GM19372 (cell line): ENCODE measurements around the gene ENDOD1.
A peak's percentile ranks its signal among the peaks of the same experiment; 100 is the strongest.

Experiments
- ATAC-seq: cut with Tn5 transposase; IDR thresholded peaks from one replicate; pipeline ENCODE4 v1.9.1; 2021; ENCODE audit warnings: mild to moderate bottlenecking, low read depth, moderate library complexity; ENCODE audit not compliant: unreplicated experiment

ENDOD1 gene

DNA sequence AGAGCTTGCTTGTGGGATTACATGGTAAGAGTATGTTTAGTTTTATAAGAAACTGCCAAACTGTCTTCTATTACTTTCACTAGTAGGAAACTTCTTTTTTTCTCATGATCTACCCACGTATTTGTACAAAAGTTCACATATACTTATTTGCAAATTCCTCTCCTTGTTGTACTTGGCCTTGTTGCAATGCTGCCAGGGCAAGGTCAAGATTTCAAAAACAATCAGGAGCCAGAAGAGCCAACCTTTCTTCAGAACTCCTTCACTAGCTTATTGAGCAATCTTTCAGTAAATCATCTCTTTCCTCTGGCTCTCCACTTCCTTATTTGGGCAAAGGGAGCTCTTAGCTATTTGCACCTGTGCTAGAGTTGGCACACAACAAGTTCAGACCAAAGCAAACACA, 13.2 kb upstream of the ENDOD1 start:
- no peak for ATAC-seq

DNA sequence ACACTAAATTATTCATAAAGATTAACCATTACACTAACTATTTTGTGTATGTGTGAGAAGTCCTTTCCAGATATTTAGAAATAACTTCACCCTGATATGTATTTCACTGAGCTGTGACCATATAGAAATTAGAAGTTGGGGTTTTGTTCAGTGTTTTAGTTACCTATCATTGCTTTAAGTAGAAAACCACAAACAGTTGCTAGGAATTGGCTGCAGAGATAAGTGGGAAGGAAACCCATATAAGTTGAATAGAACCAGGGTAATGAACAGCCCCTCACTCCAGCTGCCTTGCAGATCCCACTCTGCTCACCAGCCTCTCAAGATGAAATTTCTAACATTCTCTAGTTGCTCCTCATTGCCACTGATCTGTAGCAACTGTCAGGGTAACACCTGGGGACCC, 12.7 kb upstream of the ENDOD1 start:
- ATAC-seq, result no peak

- ATAC-seq, result no peak
Observed at GRCh38 chr11:95078526-95078925, 11.1 kb upstream of the ENDOD1 start.

DNA sequence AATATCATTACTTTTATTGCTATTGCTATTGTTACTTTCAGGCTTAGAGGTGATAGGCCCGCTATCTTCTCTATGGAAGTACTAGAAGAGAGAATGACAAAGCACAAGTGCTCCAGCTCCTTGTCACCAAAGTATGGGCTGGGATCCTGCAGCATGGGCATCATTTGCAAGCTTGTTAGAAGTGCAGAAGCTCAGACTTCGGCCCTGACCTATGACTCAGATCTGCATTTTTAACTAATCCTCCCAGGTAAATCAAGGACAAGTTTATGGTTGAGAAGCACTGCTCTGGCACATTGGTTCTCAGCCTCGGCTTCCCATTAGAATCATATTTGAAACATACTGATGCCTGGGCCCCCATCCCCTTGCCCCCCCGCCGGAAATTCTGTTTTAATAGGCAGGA, 8.6 kb upstream of the ENDOD1 start:
- ATAC-seq, result no peak

DNA sequence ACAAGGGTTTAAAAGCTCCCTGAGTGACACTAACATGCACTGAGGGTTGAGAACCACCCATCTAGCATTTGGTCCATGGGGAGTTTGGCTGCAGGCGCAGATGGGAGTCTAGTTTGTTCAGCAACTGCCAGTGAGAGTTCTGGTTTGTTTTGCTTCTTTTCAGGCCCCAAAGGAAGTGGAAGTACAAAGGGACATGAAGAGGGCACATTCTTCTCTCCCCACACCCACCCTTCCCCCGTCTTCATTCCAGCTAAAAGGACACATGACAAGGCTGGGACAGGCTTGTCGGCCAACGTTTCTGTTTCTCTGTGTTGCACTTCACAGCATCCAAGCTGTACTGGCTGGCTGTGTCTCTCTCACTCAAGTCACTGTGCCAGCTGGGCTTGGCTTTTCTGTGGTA, 8.2 kb upstream of the ENDOD1 start:
- ATAC-seq, result no peak

- no peak for ATAC-seq
Observed at GRCh38 chr11:95082576-95083001, 7.1 kb upstream of the ENDOD1 start.

DNA sequence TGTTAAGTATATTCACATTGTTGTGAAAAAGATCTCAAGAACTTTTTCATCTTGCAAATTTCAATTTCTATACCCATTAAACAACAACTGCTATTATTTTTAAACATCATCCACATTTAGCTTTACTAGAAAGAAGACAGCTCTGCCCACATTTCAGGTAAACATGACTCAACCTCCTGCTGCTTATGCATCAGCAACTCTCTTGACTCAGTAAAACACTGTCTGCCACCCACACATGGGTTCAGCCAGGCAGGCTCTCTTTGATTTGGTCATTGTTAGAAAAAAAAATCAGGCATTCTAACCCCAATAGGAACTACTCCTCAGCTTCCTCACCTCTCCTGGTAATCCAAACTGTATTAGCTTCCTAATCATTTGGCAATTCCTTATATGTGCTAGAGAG, 5.1 kb upstream of the ENDOD1 start:
- no peak for ATAC-seq

GRCh38 chr11:95085117-95085816, 4.4 kb upstream of the ENDOD1 start:
- no peak for ATAC-seq

GRCh38 chr11:95086151-95086550, 3.5 kb upstream of the ENDOD1 start:
- ATAC-seq, result no peak

- no peak for ATAC-seq
Observed at GRCh38 chr11:95086836-95087570, 2.6 kb upstream of the ENDOD1 start.

DNA sequence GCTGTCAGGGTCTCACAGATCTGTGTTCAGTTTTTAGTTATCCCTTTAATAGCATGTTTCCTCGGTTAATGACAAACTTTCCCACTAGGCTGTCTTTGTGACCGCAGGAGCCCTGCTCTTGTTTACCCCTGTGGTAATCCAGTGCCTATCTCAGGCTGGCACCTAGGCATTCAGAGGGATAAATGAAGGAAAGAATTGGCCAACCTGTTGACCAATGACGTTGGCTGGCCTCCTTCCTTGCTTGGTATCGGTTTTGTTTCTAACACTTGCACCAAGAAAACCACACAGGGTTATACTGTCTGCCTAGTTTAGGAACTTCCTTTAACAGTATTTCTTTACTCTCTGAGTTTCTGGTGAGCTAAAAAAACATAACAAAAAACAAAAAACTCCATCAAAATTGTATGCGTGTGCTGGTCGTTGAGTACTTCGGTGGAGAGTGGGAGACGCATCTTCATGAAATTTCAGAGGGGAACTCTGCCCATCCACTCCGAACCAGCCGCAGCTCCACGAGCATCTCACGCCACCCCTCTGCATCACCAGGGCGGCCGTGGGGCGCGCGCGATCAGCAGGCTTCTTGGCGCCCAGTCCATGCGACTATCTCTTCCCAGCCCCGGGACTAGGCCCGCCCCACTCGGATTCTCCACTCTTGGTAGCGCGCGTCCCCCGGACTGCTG, 563 bp upstream of the ENDOD1 start:
- ATAC-seq, result peak; percentile 53

GRCh38 chr11:95091663-95092180, 2.1 kb downstream of the ENDOD1 start:
- ATAC-seq, result no peak

DNA sequence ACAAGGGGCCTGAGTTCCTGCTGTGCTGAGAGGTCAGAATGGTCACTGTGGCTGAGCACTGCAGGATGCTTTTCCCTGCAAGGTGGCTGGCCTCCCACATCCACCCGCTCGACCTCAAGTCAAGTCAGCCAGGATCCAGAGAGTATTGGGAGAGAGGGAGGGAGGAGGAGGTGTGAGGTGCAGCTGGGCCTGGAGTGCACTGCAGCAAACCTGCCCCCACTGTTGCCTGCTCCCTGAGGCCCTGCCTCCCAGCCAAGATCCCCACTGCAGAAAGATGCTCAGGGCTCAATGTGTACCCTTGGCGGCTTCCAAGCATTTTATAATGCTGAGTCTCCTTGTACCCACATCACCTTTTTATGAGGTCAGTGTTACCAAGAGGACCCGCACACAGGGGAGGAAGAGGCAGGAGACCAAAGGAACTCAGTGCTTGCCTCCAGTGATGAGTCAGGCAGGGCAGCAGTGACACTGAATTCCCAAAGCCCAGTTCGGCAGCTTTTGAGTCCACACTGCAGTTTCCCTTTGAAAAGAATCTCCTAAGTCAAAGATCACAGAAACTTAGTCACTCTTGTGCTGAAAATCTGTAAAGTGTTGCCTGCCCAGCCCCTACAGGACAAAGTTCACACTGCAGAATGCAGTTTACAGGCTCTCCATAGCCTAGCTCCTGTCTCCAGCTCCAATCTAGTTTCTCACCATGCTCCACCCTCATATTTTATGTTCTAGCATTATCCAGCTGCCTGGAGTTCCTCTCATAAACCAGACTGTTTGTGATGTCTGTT, 3.1 kb downstream of the ENDOD1 start:
- ATAC-seq, result no peak

- no peak for ATAC-seq
Observed at GRCh38 chr11:95093548-95093947, 3.9 kb downstream of the ENDOD1 start.

- ATAC-seq, result peak; percentile 77
Observed at GRCh38 chr11:95095858-95096587, 6.4 kb downstream of the ENDOD1 start.

- ATAC-seq, result no peak
Observed at GRCh38 chr11:95097209-95097608, 7.6 kb downstream of the ENDOD1 start.

DNA sequence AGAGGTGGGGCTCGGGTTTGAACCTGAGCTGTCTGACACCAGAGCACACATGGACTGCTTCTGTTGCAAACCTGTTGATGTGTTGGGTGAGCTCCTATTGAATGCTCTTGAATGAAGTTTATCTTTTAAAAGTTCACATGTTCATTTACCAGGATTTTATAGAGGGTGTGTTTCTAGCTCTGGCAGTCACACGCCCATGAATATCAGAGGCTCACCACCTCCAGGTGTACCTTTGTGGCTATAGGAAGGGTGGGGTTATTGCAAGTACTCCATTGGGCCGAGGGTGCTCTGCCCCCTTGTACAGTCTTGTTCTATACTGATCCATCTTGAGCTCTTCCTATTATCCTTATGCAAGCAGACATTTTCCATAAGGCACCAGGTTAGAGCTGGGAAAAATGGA, 9.2 kb downstream of the ENDOD1 start:
- no peak for ATAC-seq

DNA sequence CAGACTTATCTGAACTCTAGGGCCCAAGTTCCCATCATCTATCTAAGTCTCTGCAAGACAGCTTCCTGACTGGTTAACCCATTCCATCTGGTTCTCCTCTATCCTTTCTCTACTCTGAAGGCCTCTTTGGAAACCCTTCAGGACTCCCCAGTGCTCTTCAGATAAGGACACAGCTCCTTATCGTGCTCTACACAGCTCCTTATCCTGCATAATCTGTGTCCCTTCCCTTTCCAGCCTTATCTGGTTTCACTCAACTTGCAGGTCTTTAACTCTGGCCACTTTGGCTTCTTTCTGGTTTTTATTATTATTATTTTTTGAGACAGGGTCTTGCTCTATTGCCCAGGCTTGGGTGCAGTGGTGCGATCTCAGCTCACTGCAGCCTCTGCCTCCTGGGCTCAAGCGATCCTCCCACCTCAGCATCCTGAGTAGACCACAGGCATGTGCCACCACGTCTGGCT, 10.6 kb downstream of the ENDOD1 start:
- ATAC-seq, result no peak

GRCh38 chr11:95100856-95101507, 11.3 kb downstream of the ENDOD1 start:
- ATAC-seq, result no peak
